ENCODE results near the gene CFAP299.

The CFAP299 gene

GRCh38 chr4:80852061-80852460 is 516.5 kb downstream of the CFAP299 start:
- Histone ChIP-seq H4K20me1 (ENCODE audit: insufficient read depth, low read length) (no peaks in the 10 kb centered on the region), H3K79me2 (ENCODE audit: low read length) (no peaks in the 10 kb centered on the region), H3K4me3 (ENCODE audit: low read length) (no peak overlapping the region), H3K9ac (ENCODE audit: low read length) (no peak overlapping the region), H3K36me3 (replicated peaks; ENCODE audit: low read depth, low read length) (no peaks in the 10 kb centered on the region), H3K4me2 (ENCODE audit: low read length) (no peak overlapping the region), H3K9me3 (ENCODE audit: insufficient read depth, low read length) (no peaks in the 10 kb centered on the region), H3K4me1 (ENCODE audit: low read length) (no peaks in the 10 kb centered on the region), H3K27me3 (ENCODE audit: low read depth, low read length) (no peaks in the 10 kb centered on the region), H2AFZ (ENCODE audit: low read depth, low read length) (no peak overlapping the region), H3K27ac (ENCODE audit: low read length) (no peak overlapping the region)
- TF ChIP-seq CTCF (IDR thresholded peaks at IDR 0.05; ENCODE audit: low read depth, low read length) (no peak), EZH2phosphoT487 (IDR thresholded peaks at IDR 0.05; ENCODE audit: low read depth) (no peak)

GRCh38 chr4:80873571-80873970 is 538.0 kb downstream of the CFAP299 start:
- H2AFZ ChIP-seq (ENCODE audit: low read depth, low read length), result no peak overlapping the region
- H3K9me3 ChIP-seq (ENCODE audit: insufficient read depth, low read length), result no peaks in the 10 kb centered on the region
- no peak overlapping the region for H3K4me3 ChIP-seq (ENCODE audit: low read length)
- peaks cover 47% of the 10 kb centered on the region for H3K4me1 ChIP-seq (ENCODE audit: low read length)
- H4K20me1 ChIP-seq (ENCODE audit: insufficient read depth, low read length), result no peaks in the 10 kb centered on the region
- no peaks in the 10 kb centered on the region for H3K36me3 ChIP-seq (replicated peaks; ENCODE audit: low read depth, low read length)
- H3K27ac ChIP-seq (ENCODE audit: low read length), result no peak overlapping the region
- TF ChIP-seq CTCF (IDR thresholded peaks at IDR 0.05; ENCODE audit: low read depth, low read length), result no peak
- no peak for TF ChIP-seq EZH2phosphoT487 (IDR thresholded peaks at IDR 0.05; ENCODE audit: low read depth)
- H3K9ac ChIP-seq (ENCODE audit: low read length), result no peak overlapping the region
- no peak overlapping the region for H3K4me2 ChIP-seq (ENCODE audit: low read length)
- H3K79me2 ChIP-seq (ENCODE audit: low read length), result no peaks in the 10 kb centered on the region
- no peaks in the 10 kb centered on the region for H3K27me3 ChIP-seq (ENCODE audit: low read depth, low read length)

GRCh38 chr4:80874979-80875378 is 539.4 kb downstream of the CFAP299 start:
- Histone ChIP-seq H3K4me3 (ENCODE audit: low read length) (no peak overlapping the region), H3K27me3 (ENCODE audit: low read depth, low read length) (no peaks in the 10 kb centered on the region), H3K27ac (ENCODE audit: low read length) (peak overlapping the region; percentile 82), H3K9me3 (ENCODE audit: insufficient read depth, low read length) (no peaks in the 10 kb centered on the region), H3K79me2 (ENCODE audit: low read length) (no peaks in the 10 kb centered on the region), H3K4me2 (ENCODE audit: low read length) (no peak overlapping the region), H2AFZ (ENCODE audit: low read depth, low read length) (no peak overlapping the region), H3K36me3 (replicated peaks; ENCODE audit: low read depth, low read length) (no peaks in the 10 kb centered on the region), H3K4me1 (ENCODE audit: low read length) (peaks cover 52% of the 10 kb centered on the region), H3K9ac (ENCODE audit: low read length) (no peak overlapping the region), H4K20me1 (ENCODE audit: insufficient read depth, low read length) (no peaks in the 10 kb centered on the region)
- TF ChIP-seq EZH2phosphoT487 (IDR thresholded peaks at IDR 0.05; ENCODE audit: low read depth), result no peak
- no peak for TF ChIP-seq CTCF (IDR thresholded peaks at IDR 0.05; ENCODE audit: low read depth, low read length)

GRCh38 chr4:80875642-80876041 is 540.1 kb downstream of the CFAP299 start:
- Histone ChIP-seq H3K79me2 (ENCODE audit: low read length) (no peaks in the 10 kb centered on the region), H2AFZ (ENCODE audit: low read depth, low read length) (peak overlapping the region; percentile 37; the same call in 1 of the 2 replicates), H3K9ac (ENCODE audit: low read length) (no peak overlapping the region), H3K4me3 (ENCODE audit: low read length) (peak overlapping the region; percentile 23), H4K20me1 (ENCODE audit: insufficient read depth, low read length) (no peaks in the 10 kb centered on the region), H3K36me3 (replicated peaks; ENCODE audit: low read depth, low read length) (no peaks in the 10 kb centered on the region), H3K27me3 (ENCODE audit: low read depth, low read length) (no peaks in the 10 kb centered on the region), H3K9me3 (ENCODE audit: insufficient read depth, low read length) (no peaks in the 10 kb centered on the region), H3K4me1 (ENCODE audit: low read length) (peaks cover 52% of the 10 kb centered on the region), H3K4me2 (ENCODE audit: low read length) (peak overlapping the region; percentile 58), H3K27ac (ENCODE audit: low read length) (peak overlapping the region; percentile 82)
- TF ChIP-seq CTCF (IDR thresholded peaks at IDR 0.05; ENCODE audit: low read depth, low read length), result no peak
- no peak for TF ChIP-seq EZH2phosphoT487 (IDR thresholded peaks at IDR 0.05; ENCODE audit: low read depth)

Data from OCI-LY3 (cell line).